ENCODE measurements around the gene MAPK12.

Gene MAPK12

GRCh38 chr22:50299785-50300619 lies 38.5 kb upstream of the MAPK12 start:
- no peak for DNase-seq (ENCODE audit: low read depth)
- TF ChIP-seq, protein P1, sequence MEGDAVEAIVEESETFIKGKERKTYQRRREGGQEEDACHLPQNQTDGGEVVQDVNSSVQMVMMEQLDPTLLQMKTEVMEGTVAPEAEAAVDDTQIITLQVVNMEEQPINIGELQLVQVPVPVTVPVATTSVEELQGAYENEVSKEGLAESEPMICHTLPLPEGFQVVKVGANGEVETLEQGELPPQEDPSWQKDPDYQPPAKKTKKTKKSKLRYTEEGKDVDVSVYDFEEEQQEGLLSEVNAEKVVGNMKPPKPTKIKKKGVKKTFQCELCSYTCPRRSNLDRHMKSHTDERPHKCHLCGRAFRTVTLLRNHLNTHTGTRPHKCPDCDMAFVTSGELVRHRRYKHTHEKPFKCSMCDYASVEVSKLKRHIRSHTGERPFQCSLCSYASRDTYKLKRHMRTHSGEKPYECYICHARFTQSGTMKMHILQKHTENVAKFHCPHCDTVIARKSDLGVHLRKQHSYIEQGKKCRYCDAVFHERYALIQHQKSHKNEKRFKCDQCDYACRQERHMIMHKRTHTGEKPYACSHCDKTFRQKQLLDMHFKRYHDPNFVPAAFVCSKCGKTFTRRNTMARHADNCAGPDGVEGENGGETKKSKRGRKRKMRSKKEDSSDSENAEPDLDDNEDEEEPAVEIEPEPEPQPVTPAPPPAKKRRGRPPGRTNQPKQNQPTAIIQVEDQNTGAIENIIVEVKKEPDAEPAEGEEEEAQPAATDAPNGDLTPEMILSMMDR (conservative IDR thresholded peaks at IDR 0.05; ENCODE audit: low read depth, low read length) = no peak

GRCh38 chr22:50298937-50299784 lies 37.7 kb upstream of the MAPK12 start:
- no peak overlapping the region for H3K4me3 ChIP-seq (ENCODE audit: low read depth, low read length)
- DNase-seq (ENCODE audit: low read depth) = no peak
- TF ChIP-seq, protein P1 (conservative IDR thresholded peaks at IDR 0.05; ENCODE audit: low read depth, low read length) = no peak

More at GRCh38 chr22:50299785-50300619, 38.5 kb upstream of the MAPK12 start:
- peak overlapping the region; percentile 14 for H3K4me3 ChIP-seq (ENCODE audit: low read depth, low read length)

GRCh38 chr22:50298266-50298637 lies 36.8 kb upstream of the MAPK12 start:
- H3K4me3 ChIP-seq (ENCODE audit: low read depth, low read length) = no peak overlapping the region
- TF ChIP-seq, protein P1 (conservative IDR thresholded peaks at IDR 0.05; ENCODE audit: low read depth, low read length) = no peak
- DNase-seq (ENCODE audit: low read depth) = no peak

- DNase-seq (ENCODE audit: low read depth) = no peak
- TF ChIP-seq, protein P1 (conservative IDR thresholded peaks at IDR 0.05; ENCODE audit: low read depth, low read length) = no peak
These were observed 36.2 kb upstream of the MAPK12 start for GRCh38 chr22:50297510-50298265.

DNA sequence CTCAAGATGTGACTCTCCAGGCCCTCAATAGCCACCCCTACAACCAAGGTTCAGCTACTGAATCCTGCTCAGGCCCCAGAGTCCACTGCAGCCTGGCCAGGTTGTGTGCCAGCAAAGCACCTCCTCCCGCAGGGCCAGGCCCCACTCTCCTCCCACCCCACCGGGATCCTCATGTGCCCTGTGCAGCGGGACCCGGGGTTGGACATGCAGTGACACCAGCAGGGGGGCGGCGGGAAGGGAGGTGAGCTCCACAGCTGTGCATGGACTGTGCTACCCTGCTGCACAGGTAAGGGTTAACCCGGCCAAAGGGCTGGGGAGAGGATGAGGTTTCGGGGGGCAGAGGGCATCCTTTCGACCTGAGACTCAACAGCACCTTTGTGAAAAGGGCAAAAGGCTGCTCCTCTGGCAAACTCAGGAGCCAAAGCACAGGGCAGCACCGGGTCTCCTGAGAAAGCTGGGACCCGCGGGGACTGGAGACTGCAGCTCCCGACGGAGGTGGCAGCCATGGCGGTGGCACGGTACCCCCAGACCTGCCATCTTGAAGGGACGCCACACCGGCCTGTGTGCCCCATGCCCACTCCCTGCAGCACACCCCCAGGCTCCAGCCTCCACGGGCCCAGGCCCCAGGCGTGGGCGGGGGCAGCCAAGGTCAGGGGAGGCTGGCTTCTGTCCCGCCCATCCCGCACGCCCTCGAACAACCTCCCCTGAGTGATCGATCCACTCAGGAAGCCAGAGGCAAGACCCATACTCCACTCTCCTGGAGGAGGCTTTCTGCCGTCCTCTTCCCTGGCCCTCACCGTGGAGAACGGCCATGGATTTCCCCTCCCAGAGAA lies 35.4 kb upstream of the MAPK12 start:
- no peak for DNase-seq (ENCODE audit: low read depth)
- TF ChIP-seq, protein P1 (conservative IDR thresholded peaks at IDR 0.05; ENCODE audit: low read depth, low read length) = no peak

More at GRCh38 chr22:50297510-50298265, 36.2 kb upstream of the MAPK12 start:
- no peak overlapping the region for H3K4me3 ChIP-seq (ENCODE audit: low read depth, low read length)

DNA sequence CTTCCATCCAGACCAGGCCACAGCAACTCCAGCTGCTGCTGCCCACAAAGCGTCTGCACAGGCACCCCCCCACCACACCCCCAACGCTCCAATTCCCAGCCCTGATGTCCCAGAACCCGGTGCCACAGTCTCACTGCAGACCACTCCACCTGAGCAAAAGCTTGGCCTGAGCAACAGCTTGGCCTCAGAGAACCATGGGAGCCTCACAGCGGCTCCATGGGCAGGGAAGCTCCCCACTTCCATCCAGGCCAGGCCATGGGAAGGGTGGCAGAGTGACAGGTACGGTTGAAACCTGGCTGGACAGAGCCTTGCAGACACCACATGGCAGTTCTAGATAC lies 32.8 kb upstream of the MAPK12 start:
- no peak for DNase-seq (ENCODE audit: low read depth)
- TF ChIP-seq, protein P1 (conservative IDR thresholded peaks at IDR 0.05; ENCODE audit: low read depth, low read length) = no peak
- H3K4me3 ChIP-seq (ENCODE audit: low read depth, low read length) = no peak overlapping the region

More for the DNA sequence above, 35.4 kb upstream of the MAPK12 start:
- no peak overlapping the region for H3K4me3 ChIP-seq (ENCODE audit: low read depth, low read length)

All from choroid plexus epithelial cell (primary cell).